Kidney epithelial cell (primary cell): ENCODE results near the gene YTHDF1. TPM values are rescaled to one million over a fixed set of nuclear protein-coding genes. Genes with fewer than 3 reads are reported as not detected.

Experiments used
- DNase-seq: peaks from one replicate; pipeline ENCODE4 v3.0.0-alpha.2; 2010; ENCODE audit warnings: low read depth
- H3K27me3 ChIP-seq: 2 replicates; pipeline ENCODE4 v1.6.0; 2011; ENCODE audit warnings: low read length; ENCODE audit not compliant: control insufficient read depth, insufficient read depth
- H3K36me3 ChIP-seq: 2 replicates; pipeline ENCODE4 v1.5.1; 2011; ENCODE audit warnings: low read length; ENCODE audit not compliant: control insufficient read depth, insufficient read depth
- H3K4me3 ChIP-seq: 2 replicates; pipeline ENCODE4 v1.5.1; 2011; ENCODE audit warnings: low read depth, mild to moderate bottlenecking, control low read depth, low read length
- total RNA-seq: library from RNA; depleted of rRNA; stranded (reverse); fragments of >200 nt; gene quantifications from 2 replicates; pipeline ENCODE4 v1.2.3, GENCODE V29; 2015
- TF ChIP-seq, protein P1 (sequence below): IDR thresholded peaks from 2 replicates; pipeline ENCODE4 v1.5.1; 2011; ENCODE audit warnings: mild to moderate bottlenecking, moderate library complexity, low read length, control low read depth, inconsistent platforms; ENCODE audit not compliant: insufficient read depth, poor library complexity, severe bottlenecking

The YTHDF1 gene
- total RNA-seq, 1 donor from 2014 or later, result 54.8 TPM

DNA sequence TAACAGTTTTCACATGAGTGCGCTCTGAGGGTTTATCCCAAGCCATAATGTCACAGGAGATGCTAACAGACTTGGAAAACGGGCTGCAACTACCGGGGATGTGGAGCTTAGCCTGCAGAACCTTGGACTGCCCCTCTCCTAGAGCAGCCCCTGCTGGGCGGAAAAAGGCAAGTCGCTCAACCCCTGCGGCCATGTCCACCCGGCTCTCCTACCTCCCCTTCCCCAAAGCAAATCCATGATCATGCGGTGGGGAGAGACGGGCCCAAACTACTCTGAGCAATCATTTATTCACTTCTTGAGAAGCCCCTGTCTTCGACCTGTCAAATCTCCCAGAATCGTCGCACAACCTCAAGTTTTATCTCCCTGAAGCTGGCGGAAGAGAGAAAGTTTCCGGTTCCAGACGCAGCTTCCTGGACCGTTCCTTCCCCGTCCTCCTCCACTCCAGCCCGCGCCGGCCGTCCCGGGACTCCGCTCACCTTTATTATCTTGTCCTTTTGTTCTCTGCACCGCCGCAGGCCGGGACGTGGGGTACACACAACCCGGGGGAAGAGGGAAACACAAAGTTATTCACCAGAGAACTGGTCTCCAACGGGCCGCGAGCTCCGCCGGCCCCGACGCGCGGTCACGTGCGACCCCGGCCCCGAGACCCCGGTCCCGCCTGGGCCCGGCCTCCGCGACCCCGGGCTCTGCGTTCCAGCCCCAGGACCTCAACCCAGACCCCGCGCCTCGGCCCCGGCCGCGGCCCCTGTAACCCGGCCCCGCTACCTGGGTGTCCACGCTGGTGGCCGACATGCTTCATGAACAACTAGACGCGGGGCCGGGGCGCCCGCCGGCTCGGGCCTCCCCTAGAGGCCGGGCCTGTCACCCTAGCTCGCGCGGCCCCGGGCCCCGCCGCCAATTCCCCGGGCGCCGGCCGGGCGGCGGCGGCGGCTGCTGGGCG, 560 bp downstream of the YTHDF1 start:
- Histone ChIP-seq H3K36me3 (peaks cover 3% of the 10 kb centered on the region), H3K4me3 (peak overlapping the region; percentile 70), H3K27me3 (peaks cover 6% of the 10 kb centered on the region)
- no peak for DNase-seq
- TF ChIP-seq, protein P1, sequence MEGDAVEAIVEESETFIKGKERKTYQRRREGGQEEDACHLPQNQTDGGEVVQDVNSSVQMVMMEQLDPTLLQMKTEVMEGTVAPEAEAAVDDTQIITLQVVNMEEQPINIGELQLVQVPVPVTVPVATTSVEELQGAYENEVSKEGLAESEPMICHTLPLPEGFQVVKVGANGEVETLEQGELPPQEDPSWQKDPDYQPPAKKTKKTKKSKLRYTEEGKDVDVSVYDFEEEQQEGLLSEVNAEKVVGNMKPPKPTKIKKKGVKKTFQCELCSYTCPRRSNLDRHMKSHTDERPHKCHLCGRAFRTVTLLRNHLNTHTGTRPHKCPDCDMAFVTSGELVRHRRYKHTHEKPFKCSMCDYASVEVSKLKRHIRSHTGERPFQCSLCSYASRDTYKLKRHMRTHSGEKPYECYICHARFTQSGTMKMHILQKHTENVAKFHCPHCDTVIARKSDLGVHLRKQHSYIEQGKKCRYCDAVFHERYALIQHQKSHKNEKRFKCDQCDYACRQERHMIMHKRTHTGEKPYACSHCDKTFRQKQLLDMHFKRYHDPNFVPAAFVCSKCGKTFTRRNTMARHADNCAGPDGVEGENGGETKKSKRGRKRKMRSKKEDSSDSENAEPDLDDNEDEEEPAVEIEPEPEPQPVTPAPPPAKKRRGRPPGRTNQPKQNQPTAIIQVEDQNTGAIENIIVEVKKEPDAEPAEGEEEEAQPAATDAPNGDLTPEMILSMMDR, result peak; percentile 82

DNA sequence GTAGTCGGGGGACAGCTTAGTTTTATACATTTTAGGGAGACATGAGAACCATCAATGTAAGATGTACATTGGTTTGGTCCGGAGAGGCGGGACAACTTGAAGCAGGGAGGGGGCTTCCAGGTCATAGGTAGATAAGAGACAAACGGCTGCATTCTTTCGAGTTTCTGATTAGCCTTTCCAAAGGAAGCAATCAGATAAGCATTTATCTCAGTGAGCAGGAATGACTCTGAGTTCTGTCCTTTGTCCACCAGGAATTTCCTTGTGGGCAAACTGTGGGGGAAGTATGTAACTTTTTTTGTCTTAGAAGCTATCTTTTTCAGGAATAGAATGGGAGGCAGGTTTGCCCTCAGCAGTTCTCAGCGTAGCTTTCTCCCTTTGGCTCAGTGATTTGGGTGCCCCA, 1.4 kb downstream of the YTHDF1 start:
- H3K27me3 ChIP-seq, result no peaks in the 10 kb centered on the region
- no peak overlapping the region for H3K4me3 ChIP-seq
- TF ChIP-seq, protein P1, result no peak
- no peak for DNase-seq
- H3K36me3 ChIP-seq, result peaks cover 4% of the 10 kb centered on the region

DNA sequence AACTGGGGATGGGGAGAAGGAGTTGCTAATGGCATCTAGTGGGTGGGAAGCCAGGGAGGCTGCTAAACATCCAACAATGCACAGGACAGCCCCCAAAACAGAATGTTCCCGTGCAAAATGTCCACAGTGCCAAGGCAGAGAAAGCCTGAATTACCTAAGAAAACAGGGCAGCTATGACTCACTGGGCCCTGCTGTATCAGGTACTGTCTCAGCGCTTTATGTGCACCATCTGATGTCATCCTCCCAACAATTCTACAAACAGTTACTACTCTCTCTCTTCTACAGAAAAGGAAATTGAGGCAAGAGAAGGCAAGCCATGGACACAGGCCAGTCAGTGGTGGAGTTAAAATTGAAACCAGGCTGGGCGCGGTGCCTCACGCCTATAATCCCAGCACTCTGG, 3.1 kb downstream of the YTHDF1 start:
- TF ChIP-seq, protein P1, result no peak
- no peak for DNase-seq
- Histone ChIP-seq H3K36me3 (peaks cover 7% of the 10 kb centered on the region), H3K27me3 (no peaks in the 10 kb centered on the region), H3K4me3 (no peak overlapping the region)

DNA sequence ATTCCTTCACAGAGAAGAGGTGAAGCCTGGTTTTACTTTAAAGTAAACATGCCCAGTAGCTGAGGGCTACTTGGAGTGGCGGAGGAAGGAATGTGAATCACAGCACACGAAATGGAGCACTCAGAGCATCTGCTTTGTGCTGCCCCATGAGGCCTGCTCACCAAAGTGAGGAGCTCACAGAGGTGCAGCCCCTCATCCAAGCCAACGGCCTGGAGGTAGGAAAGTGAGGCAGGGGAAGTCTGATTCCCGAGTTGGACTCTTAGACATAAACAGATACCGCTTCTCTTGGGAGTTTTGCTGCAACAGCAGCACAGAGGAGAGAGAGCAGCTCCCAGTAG, 3.6 kb downstream of the YTHDF1 start:
- DNase-seq, result no peak
- Histone ChIP-seq H3K4me3 (no peak overlapping the region), H3K27me3 (no peaks in the 10 kb centered on the region), H3K36me3 (peaks cover 7% of the 10 kb centered on the region)
- TF ChIP-seq, protein P1, result no peak

DNA sequence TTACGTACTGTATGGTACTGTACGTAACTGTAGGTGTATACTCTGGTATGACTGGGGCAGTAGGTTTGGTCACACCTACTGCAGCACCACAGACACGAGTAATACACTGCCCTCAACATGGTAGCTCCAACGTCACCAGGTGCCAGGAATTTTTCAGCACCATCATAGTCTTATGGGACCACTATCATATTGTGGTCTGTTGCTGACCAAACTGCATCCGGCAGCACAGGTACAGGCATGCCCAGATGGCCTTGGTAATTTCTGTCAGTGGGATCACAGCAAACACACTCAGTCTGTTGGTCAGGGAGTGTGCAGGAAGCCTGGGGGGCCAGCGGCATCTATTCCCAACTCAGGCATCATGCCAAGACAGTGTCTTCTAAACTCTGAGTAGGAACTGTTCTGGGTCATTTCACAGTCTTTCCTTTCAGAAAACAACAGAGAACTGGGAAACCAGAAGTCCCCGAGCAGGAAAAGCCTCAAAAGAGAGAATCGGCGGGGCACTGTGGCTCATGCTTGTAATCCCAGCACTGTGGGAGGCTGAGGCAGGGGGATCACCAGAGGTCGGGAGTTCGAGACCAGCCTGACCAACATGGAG, 5.8 kb downstream of the YTHDF1 start:
- DNase-seq, result no peak
- Histone ChIP-seq H3K27me3 (no peaks in the 10 kb centered on the region), H3K4me3 (no peak overlapping the region), H3K36me3 (peaks cover 7% of the 10 kb centered on the region)
- TF ChIP-seq, protein P1, result no peak
